ENCODE data around the gene WEE2. TPM values are rescaled to one million over a fixed set of nuclear protein-coding genes. Genes with fewer than 3 reads are reported as not detected.
"Not testable (repeated sequence)": the region's sequence is repeated elsewhere in the genome, so short reads cannot be mapped to it uniquely, and the experiment has no call there.

WEE2 gene
- total RNA-seq, 1 experiment from 2014 or later, result not detected

DNA sequence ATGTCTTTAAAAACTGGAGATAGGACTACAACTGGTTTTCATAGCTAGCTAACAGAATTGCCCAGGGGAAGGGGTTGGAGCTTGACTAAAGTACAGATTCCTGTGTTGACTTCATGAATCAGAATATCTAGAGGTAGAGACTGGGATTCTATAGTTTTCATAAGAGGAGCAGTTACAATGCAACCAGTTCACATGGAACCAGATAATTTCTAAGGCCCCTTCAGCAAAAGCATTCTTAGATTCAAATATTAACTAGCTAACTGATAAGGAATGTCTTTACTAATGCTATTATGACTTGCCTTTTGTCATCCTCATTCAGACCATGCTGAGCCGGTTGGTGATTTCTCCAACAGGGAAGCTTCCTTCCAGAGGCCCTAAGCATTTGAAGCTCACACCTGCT, 5.7 kb downstream of the WEE2 start:
- no peak for DNase-seq (ENCODE audit: low read depth)

DNA sequence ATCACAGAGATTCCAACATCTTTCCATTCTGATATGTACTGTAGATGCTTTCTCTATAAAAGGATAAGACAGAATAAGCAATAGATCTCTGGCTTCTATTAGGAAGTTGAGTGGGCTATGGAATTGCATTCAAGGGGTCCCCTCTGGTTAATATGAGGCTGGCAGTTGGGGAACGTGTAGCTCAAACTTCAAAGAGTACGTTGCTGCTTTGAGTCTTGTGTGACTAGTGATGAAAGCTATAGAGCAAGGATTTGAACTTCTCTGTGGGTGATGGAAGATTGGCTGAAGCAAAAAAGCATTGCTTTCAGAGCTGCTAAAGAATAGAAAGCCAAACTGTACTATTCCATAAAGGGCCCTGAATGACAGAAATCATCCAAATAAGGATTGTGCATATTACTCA, 6.4 kb downstream of the WEE2 start:
- DNase-seq (ENCODE audit: low read depth), result no peak

GRCh38 chr7:141715018-141715417, 6.9 kb downstream of the WEE2 start:
- no peak for DNase-seq (ENCODE audit: low read depth)

DNA sequence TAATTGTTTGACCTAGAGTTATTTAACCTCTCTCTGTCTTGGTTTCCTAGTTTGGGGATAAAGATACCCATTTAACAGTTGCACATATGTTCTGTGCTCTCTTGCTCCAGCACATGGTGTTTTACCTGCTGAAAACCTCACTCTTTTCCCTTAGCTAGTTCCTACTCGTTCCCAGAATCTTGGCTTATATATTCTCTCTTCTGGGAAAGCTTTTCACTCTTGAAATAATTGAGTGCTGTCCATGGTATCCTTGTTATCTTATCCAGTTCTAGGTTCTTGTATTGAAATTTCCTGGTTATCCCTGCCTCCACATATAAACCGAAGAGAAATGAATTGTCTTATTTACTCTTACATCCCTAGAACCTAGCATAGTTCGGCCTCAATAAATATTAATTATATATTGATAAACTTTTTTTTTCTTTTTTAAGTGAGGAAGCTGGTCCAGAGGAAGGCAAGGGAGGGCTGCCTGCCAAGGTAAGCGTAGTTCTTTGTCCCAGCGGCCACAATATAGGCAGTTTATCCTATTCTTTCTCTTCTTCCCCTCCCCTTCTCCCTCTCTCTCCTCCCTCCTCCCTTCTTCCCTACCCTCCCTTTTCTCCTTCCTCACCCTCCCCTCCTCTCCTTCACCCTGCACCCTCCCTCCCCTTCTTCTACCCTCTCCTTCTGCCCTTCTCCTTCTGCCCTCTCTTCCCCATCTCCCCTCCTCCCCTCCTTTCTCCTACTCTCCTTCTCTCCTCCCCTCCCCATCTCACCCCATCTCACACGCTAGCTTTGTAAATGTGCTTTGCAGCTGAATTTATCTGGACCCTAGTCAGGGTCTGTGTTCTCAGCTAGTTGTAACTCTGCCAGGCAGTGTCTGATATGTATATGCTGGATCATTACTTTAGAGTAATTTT, 7.9 kb downstream of the WEE2 start:
- no peak for DNase-seq (ENCODE audit: low read depth)

DNA sequence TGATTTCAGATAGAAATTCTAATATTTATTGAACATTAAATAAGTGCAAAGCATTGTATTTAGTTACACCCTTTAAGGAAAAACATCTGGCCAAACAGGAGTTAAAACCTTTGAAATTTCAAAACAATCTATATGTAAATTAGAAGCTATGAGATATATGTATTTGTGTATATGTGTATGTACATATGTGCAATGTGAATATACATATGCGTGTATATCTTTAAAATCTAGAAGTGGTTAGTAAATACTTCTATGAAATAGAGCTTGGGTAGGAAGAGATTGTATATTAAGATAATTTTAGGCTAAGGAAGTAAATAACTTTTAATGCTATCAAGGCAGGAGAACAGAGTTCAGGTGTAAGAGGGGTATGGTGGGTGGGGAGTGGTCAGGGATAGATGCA, 9.3 kb downstream of the WEE2 start:
- DNase-seq (ENCODE audit: low read depth), result no peak

DNA sequence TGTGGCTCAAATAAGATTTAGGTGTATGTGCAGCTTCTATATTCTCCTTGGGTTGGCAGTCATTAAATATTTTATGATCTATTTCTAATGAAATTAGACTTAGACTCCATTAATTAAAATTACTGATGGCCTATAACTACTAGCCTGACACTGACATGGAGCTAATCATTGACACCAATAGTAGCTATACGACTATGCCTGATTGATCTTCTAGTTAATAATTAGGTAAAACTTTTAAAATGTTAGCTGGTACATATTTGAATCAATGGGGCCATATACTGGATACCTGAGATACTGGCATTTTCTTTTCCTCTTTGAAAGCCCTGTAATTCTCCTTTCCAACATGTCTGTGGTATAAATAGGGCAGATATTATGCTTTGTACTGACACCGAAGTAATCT, 14.4 kb downstream of the WEE2 start:
- no peak for DNase-seq (ENCODE audit: low read depth)

- DNase-seq (ENCODE audit: low read depth), result no peak
Observed at GRCh38 chr7:141729020-141729419, 20.9 kb downstream of the WEE2 start.

- DNase-seq (ENCODE audit: low read depth), result no peak
Observed at GRCh38 chr7:141731476-141732149, 23.5 kb downstream of the WEE2 start.

DNA sequence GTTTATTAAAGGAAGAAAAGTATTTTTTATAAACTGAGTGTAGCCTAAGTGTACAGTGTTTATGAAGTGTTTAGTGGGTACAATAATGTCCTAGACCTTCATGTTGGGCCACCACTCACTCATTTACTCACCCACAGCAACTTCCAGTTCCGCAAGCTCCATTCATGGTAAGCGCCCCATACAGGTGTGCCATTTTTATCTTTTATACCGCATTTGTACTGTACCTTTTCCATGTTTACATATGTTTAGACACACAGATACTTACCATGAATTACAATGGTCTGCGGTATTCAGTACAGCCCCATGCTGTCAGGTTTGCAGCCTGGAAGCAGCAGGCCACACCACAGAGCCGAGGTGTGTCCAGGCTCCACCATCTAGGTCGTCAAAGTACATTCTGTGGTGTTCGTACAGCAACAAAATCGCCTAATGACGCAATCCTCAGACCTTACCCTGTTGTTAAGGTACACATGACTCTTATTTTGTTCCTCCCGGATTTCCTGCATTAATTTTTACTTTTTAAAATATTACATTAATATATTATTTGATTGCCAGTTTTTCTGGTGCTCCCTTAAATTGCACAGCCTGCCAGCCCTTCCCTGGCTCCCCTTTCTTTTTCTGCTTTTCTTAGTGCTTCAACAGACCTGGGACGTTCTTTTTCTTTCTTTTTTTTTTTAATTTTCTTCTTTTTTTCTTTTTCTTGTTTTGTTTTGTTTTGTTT, 29.1 kb downstream of the WEE2 start:
- DNase-seq (ENCODE audit: low read depth), result peak; percentile 6

DNA sequence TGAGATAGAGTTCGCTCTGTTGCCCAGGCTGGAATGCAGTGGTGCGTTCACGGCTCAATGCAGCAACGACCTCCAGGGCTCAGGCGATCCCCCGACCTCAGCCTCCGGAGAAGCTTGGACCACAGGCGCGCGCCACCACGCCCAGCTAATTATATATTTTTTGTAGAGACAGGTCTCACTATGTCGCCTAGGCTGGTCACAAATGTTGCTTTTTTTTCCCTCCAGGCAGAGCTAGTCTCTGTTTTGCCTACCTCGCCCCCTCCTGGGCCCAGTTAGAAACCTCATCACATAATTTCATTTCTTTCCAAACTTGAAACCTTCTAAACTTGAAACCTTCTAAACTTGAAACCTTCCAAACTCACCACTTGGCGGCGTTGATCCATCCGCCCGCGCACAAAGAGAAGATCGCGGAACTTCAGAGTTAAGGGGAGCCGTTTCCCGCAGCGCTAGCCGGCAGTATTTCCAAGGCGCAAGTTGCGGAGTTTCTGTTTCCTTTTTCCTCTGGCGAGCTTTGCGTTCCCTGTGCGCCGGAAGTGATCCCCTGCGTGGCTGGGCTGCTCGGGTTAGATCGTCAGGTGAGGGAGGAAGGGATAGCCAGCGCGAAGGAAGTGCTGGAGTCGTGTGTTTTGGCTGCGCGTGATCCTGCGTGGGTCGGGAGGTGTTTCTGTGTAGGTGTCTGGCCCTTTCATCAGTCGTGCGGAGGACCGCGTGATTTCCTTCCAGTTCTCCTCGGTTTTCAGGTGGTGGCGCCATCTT, 29.9 kb downstream of the WEE2 start, which contains the start of gene SSBP1:
TSS of gene SSBP1 (plus strand) at position 523 of the 756 bp plus-strand sequence. CDS start 809 bp downstream, outside the sequence.
- peak; percentile 95 for DNase-seq (ENCODE audit: low read depth)

- no peak for DNase-seq (ENCODE audit: low read depth)
Observed at GRCh38 chr7:141738592-141739013, 30.4 kb downstream of the WEE2 start.

- DNase-seq (ENCODE audit: low read depth), result no peak
Observed at GRCh38 chr7:141739250-141739649, 31.1 kb downstream of the WEE2 start.

GRCh38 chr7:141742229-141742628, 34.1 kb downstream of the WEE2 start:
- DNase-seq (ENCODE audit: low read depth), result no peak

DNA sequence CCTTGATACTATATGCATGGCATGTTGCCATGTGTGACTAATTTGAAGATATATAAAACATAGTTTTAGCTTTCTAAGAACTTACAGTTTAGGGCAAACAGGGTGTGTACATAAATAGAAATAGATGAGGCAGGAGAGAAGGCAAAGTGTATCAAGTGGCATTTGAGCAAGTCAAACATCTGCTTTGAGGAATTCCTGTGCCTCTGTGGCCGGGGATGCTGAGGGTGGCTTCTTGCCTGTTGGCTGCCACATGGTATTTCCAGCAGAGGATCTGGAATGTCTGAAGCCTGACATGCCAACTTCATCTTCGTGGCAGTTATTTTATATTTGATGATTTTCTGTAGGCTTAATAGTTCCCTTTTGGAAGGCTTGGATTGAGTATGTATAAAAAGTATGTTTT, 36.0 kb downstream of the WEE2 start:
- DNase-seq (ENCODE audit: low read depth), result no peak

- DNase-seq (ENCODE audit: low read depth), result peak; percentile 61
Observed at GRCh38 chr7:141748396-141748795, 40.2 kb downstream of the WEE2 start.

- DNase-seq (ENCODE audit: low read depth), result peak; percentile 25
Observed at GRCh38 chr7:141751904-141752303, 43.8 kb downstream of the WEE2 start.

- DNase-seq (ENCODE audit: low read depth), result no peak
Observed at GRCh38 chr7:141752634-141753033, 44.5 kb downstream of the WEE2 start.

DNA sequence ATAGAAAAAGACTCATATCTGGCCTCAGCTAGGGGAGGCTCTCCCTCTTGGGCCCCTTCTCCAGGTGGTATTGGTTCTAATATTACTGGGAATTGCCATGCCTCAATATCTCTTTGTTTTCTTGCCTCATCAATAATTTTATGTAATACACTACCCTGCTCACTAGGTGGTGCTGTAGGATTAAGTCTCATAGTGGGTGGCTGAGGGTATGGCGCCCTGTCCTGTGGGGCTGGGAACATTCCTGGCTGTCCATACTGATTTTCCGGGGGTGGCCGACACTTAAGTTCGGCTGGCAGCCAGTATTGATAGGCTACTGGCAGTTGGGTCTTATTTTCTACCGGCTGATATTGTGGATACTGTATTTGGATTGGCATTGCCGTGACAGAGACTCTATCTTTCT, 46.8 kb downstream of the WEE2 start:
- peak; percentile 26 for DNase-seq (ENCODE audit: low read depth)

GRCh38 chr7:141763797-141764196, 55.6 kb downstream of the WEE2 start, which contains the start of gene TAS2R3:
TSS of gene TAS2R3 (plus strand) at chr7:141764097. CDS start at chr7:141764159, 62 bp downstream.
- DNase-seq (ENCODE audit: low read depth), result no peak

DNA sequence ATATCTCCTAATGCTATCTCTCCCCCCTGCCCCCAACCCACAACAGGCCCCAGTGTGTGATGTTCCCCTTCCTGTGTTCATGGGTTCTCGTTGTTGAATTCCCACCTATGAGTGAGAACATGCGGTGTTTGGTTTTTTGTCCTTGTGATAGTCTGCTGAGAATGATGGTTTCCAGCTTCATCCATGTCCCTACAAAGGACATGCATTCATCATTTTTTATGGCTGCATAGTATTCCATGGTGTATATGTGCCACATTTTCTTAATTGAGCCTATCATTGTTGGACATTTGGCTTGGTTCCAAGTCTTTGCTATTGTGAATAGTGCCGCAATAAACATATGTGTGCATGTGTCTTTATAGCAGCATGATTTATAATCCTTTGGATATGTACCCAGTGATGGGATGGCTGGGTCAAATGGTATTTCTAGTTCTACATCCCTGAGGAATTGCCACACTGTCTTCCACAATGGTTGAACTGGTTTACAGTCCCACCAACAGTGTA, 62.0 kb downstream of the WEE2 start:
- not testable (repeated sequence) for DNase-seq (ENCODE audit: low read depth)

DNA sequence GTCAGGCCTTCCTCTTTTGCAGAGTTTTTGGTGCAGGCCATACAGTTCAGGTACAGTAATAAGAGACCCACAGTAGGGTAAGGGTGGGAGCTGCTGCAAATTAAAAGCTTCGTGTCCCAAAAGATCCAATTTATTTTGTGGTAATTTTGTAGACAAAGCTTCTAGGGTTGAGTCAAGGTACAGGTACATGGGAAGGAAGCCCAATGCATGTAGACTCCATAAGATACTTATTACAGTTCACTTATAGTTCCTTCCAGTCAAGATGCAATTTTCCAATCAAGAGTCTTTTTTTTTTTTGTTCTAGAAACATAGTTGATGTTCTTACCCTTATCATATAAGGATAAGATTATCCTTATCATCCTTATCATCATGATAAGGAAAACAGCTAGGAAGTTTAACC, 68.2 kb downstream of the WEE2 start, which contains the start of gene TAS2R4:
TSS of gene TAS2R4 (plus strand) at position 301 of the 400 bp plus-strand sequence. CDS start 1,815 bp downstream, outside the sequence.
- no peak for DNase-seq (ENCODE audit: low read depth)
